Kidney (tissue), 14 donors: ENCODE measurements around the gene ABLIM2. TPM values are rescaled to one million over a fixed set of nuclear protein-coding genes. Genes with fewer than 3 reads are reported as not detected.

Source experiments
- DNase-seq, 5 donors: peaks; one replicate each; pipeline ENCODE4 v3.0.0-alpha.2; 2013 to 2020
- FAIRE-seq: peaks from 2 replicates; lab custom pipeline; 2012; peaks lifted over from hg19 to GRCh38; lab: Jason Lieb, UNC
- H3K27ac ChIP-seq, 2 donors: one replicate each; pipeline ENCODE4 v1.7.0; 2013; ENCODE audit warnings: low read depth in 2 of 2, low read length in 2 of 2, inconsistent platforms in 1 of 2
- H3K27me3 ChIP-seq: one replicate; pipeline ENCODE4 v1.7.1; 2013; ENCODE audit warnings: low read length, inconsistent platforms; ENCODE audit not compliant: control insufficient read depth, insufficient read depth
- H3K36me3 ChIP-seq, 3 donors: one replicate each; pipeline versions ENCODE4 v1.7.0 to v1.7.1; 2013; ENCODE audit warnings: low read length in 3 of 3, control low read depth in 1 of 3, inconsistent platforms in 1 of 3; ENCODE audit not compliant: insufficient read depth in 3 of 3, control insufficient read depth in 2 of 3
- H3K4me1 ChIP-seq, 3 donors: one replicate each; pipeline versions ENCODE4 v1.7.0 to v1.7.1; 2013; ENCODE audit warnings: low read length in 3 of 3, inconsistent platforms in 1 of 3, low read depth in 1 of 3; ENCODE audit not compliant: control insufficient read depth in 2 of 3, insufficient read depth in 2 of 3
- H3K4me3 ChIP-seq, 3 donors: one replicate each; pipeline versions ENCODE4 v1.7.0 to v1.8.1; 2013; ENCODE audit warnings: low read length in 3 of 3, control low read depth in 1 of 3, inconsistent platforms in 1 of 3
- H3K9ac ChIP-seq, 3 donors: one replicate each; pipeline versions ENCODE4 v1.7.0 to v1.7.1; 2013; ENCODE audit warnings: low read length in 3 of 3, control low read depth in 1 of 3, inconsistent platforms in 1 of 3
- H3K9me3 ChIP-seq, 3 donors: one replicate each; pipeline versions ENCODE4 v1.7.0 to v1.7.1; 2013; ENCODE audit warnings: low read length in 3 of 3, control low read depth in 1 of 3, inconsistent platforms in 1 of 3; ENCODE audit not compliant: control insufficient read depth in 2 of 3, insufficient read depth in 1 of 3
- intact Hi-C: fragments of 100-400 bp; cut with DNase I; formaldehyde crosslinking; loops from one replicate; pipeline ENCODE4 v1.11.1; 2022
- polyA plus RNA-seq: library from polyadenylated mRNA; stranded (reverse); fragments of 350-450 nt; fragmentation: Illumina TruSeq; extraction: RNeasy Lipid Tissue Mini Kit (QIAGEN cat#74804); gene quantifications from one replicate; pipeline ENCODE4 v1.2.3, GENCODE V29; 2014; ENCODE audit warnings: low read depth, low replicate concordance; ENCODE audit not compliant: insufficient read depth
- total RNA-seq: library from RNA; stranded (reverse); fragmentation: NEBNext Ultra II Directional; extraction: Animal tissue kit (Norgen Biotek cat#: 25700); gene quantifications from one replicate; pipeline ENCODE4 v1.2.1, GENCODE V29; 2021
- TF ChIP-seq, protein P1 (sequence below): IDR thresholded peaks from 3 replicates; pipeline ENCODE4 v1.5.1; 2012; ENCODE audit warnings: mild to moderate bottlenecking, moderate library complexity, borderline replicate concordance; ENCODE audit not compliant: insufficient read depth; ENCODE audit errors: extremely low read depth
- donor health status: control.
- donor health status: control.
- donor health status: control.
- donor health status: control.
- donor health status: control.
- donor health status: DM: yes; HTN: yes; CAD: no.
- donor health status: Normal renal cell carcinoma (clear cell type).

ABLIM2 gene
- total and polyA plus RNA-seq, 2 donors from 2014 or later, result 9.5 to 23.3 TPM

DNA sequence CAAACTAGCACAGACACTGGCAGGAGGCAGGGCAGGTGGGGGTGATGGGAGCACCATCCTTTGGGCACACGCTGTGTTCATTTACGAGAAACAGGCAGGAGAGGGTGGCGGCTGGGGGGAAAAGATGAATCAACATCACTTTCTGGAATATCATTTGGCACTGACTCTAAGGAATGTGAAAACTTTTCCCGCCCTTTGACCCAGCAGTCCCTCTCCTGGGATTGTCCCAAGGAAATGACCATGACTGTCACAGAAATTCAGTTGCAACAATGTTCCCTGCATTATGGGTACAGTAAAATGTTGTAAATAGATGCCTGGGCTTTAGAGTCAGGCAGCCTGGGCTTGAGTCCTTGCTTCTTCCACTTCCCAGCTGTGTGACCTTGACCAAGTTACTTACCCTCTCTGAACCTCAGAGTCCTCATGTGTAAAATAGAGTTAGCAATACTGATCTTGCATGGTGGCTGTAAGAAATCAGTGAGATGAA, 58.6 kb downstream of the ABLIM2 start:
- no peaks in the 10 kb centered on the region for H3K9me3 ChIP-seq
- FAIRE-seq (no peak), DNase-seq (peak in 1 of 5 donors; percentile 89)
- no peaks in the 10 kb centered on the region for H3K27me3 ChIP-seq
- intact Hi-C loops, result no loop called here
- peaks cover 0 to 2% (median 0%) of the 10 kb centered on the region in 3 donors for H3K4me1 ChIP-seq
- H3K36me3 ChIP-seq, result no peaks in the 10 kb centered on the region
- H3K27ac ChIP-seq, result peak overlapping the region; percentile 22 to 79
- no peak overlapping the region for H3K4me3 ChIP-seq
- H3K9ac ChIP-seq, result no peak overlapping the region
- TF ChIP-seq, protein P1, sequence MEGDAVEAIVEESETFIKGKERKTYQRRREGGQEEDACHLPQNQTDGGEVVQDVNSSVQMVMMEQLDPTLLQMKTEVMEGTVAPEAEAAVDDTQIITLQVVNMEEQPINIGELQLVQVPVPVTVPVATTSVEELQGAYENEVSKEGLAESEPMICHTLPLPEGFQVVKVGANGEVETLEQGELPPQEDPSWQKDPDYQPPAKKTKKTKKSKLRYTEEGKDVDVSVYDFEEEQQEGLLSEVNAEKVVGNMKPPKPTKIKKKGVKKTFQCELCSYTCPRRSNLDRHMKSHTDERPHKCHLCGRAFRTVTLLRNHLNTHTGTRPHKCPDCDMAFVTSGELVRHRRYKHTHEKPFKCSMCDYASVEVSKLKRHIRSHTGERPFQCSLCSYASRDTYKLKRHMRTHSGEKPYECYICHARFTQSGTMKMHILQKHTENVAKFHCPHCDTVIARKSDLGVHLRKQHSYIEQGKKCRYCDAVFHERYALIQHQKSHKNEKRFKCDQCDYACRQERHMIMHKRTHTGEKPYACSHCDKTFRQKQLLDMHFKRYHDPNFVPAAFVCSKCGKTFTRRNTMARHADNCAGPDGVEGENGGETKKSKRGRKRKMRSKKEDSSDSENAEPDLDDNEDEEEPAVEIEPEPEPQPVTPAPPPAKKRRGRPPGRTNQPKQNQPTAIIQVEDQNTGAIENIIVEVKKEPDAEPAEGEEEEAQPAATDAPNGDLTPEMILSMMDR, result no peak

DNA sequence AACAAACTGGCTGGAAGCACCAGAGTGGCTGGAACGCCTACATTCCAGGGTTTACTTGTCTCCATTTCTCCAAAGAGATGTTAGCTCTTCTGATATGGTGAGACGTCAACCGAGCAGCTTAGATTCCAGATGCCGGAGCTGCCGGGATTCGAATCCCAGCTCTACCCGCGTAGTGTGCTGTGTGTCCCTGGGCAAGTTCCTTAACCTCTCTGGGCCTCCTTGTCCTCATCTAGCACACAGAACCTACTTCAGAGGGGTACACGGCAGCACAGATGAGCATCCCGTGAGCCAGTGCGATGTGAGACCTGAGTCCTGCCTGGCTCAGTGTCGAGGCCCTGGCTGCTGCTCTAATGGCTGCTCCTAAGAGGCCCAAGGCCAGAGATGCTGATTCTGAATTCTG, 60.1 kb downstream of the ABLIM2 start:
- Histone ChIP-seq H3K36me3 (no peaks in the 10 kb centered on the region), H3K27me3 (no peaks in the 10 kb centered on the region), H3K27ac (no peak overlapping the region), H3K4me3 (no peak overlapping the region), H3K4me1 (peaks cover 0 to 2% (median 0%) of the 10 kb centered on the region in 3 donors), H3K9ac (no peak overlapping the region), H3K9me3 (peaks cover 0 to 11% (median 0%) of the 10 kb centered on the region in 3 donors)
- DNase-seq, result peak in 1 of 5 donors; percentile 42
- intact Hi-C loops, result no loop called here
- no peak for FAIRE-seq
- TF ChIP-seq, protein P1, result no peak

DNA sequence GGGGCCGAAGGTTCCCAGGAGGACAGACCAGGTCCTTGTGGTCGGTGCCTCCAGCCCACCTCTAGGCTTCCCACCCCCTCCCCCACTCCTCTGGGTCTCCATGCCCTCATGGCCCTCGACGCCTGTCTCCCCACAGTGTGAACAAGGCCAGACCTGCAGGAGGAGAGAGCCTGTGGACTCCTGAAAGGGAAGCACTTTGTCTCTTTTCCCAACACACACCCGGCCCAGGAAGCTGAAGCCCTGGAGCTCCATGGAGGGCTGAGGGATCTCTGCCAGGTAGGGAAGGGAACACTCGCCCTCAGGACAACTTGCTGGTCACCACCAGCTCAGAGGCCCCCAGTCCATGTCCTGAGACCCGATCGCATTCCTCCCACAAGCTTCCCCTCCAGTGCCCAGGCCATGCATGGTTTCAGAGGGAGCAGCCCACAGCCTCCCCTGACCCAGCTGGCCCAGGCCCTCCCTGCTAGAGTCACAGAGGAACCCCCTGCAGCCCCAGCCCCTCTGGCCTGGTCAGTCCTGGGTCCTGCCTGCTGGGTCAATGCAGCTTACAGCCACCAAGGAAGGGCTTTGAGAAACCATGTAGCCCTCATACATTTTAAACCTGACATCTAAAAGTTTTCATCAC, 60.8 kb downstream of the ABLIM2 start:
- TF ChIP-seq, protein P1, result no peak

More for the DNA sequence above, 60.8 kb downstream of the ABLIM2 start:
- Histone ChIP-seq H3K27ac (no peak overlapping the region), H3K4me3 (no peak overlapping the region), H3K9me3 (peaks cover 0 to 15% (median 0%) of the 10 kb centered on the region in 3 donors), H3K36me3 (no peaks in the 10 kb centered on the region), H3K9ac (no peak overlapping the region), H3K4me1 (peaks cover 0 to 2% (median 0%) of the 10 kb centered on the region in 3 donors), H3K27me3 (no peaks in the 10 kb centered on the region)
- DNase-seq (peak in 1 of 5 donors; percentile 38), FAIRE-seq (no peak)
- intact Hi-C loops, result no loop called here
